HCT116 (cell line): ENCODE results near the gene PKMYT1. TPM values are rescaled to one million over a fixed set of nuclear protein-coding genes. Genes with fewer than 3 reads are reported as not detected.

ENCODE experiments used
- ATAC-seq: fragments of 200-7000 bp; cut with Tn5 transposase; 2 replicates; pipeline ENCODE4 v1.9.1; 2020; ENCODE audit warnings: mild to moderate bottlenecking, moderate library complexity
- BruUV-seq: library from RNA; stranded (reverse); fragments of 400-500 nt; replicated peaks from 2 replicates; lab custom pipeline; 2021; lab: Mats Ljungman, UMichigan
- CTCF ChIA-PET: fragments of 300-600 bp; sonication (Branson Sonifier 250); formaldehyde crosslinking; loops from one replicate; lab custom pipeline; 2021; ENCODE audit warnings: antibody characterized with exemption; lab: Charles Lee
- POLR2A ChIA-PET: fragments of 300-600, 350-600 bp; sonication (Branson Sonifier 250); formaldehyde crosslinking; loops from one replicate; lab custom pipeline; 2021; ENCODE audit warnings: antibody characterized with exemption; lab: Charles Lee
- RAD21 ChIA-PET, 2 experiments: fragments of 300-600 bp; sonication (Branson Sonifier 250); formaldehyde crosslinking; loops; one replicate each; lab custom pipeline; 2023; ENCODE audit warnings: low total read pairs in 2 of 2; ENCODE audit not compliant: uncharacterized antibody in 2 of 2, unreplicated experiment in 2 of 2, low non-redundant PET in 1 of 2; lab: Charles Lee
- DNase-seq: peaks from one replicate; pipeline ENCODE4 v3.0.0-alpha.2; 2010; ENCODE audit warnings: low read depth, low spot score
- H2AFZ ChIP-seq: fragments of 200-600 bp; shearing (Covaris generic), sonication (generic); 2 replicates; pipeline ENCODE4 v1.6.1; 2017; ENCODE audit warnings: low read depth, mixed run types, mixed read lengths, antibody characterized with exemption, low read length; ENCODE audit not compliant: poor library complexity, severe bottlenecking
- H3K27ac ChIP-seq: 2 replicates; pipeline ENCODE4 v1.5.1; 2012; ENCODE audit warnings: low read depth, low read length
- H3K27me3 ChIP-seq: fragments of 200-600 bp; sonication (generic); 2 replicates; pipeline ENCODE4 v1.6.1; 2016; ENCODE audit warnings: mixed run types, low read length, mixed read lengths; ENCODE audit not compliant: insufficient read depth
- H3K36me3 ChIP-seq, 2 experiments: fragments of 200-500 bp in 1 of 2; fragments of 200-600 bp in 1 of 2; sonication (Bioruptor generic) in 1 of 2; sonication (generic) in 1 of 2; 2 replicates each; pipeline versions ENCODE4 v1.5.1 to v1.6.1; 2014 to 2016; ENCODE audit warnings: low read length in 2 of 2, inconsistent platforms in 1 of 2, mixed read lengths in 1 of 2, mixed run types in 1 of 2; ENCODE audit not compliant: insufficient read depth in 2 of 2, control insufficient read depth in 1 of 2
- H3K4me1 ChIP-seq, 2 experiments: fragments of 200-600 bp in 1 of 2; sonication (generic) in 1 of 2; 2 replicates each; pipeline versions ENCODE4 v1.5.1 to v1.6.1; 2012 to 2017; ENCODE audit warnings: low read length in 2 of 2, inconsistent platforms in 1 of 2, mild to moderate bottlenecking in 1 of 2, mixed read lengths in 1 of 2, mixed run types in 1 of 2, moderate library complexity in 1 of 2; ENCODE audit not compliant: insufficient read depth in 2 of 2, control insufficient read depth in 1 of 2
- H3K4me2 ChIP-seq: fragments of 200-600 bp; sonication (generic); 2 replicates; pipeline ENCODE4 v1.6.1; 2017; ENCODE audit warnings: mixed run types, low read length, mixed read lengths
- H3K4me3 ChIP-seq, 2 experiments: fragments of 200-600 bp in 1 of 2; sonication (generic) in 1 of 2; replicated peaks in 1 of 2; 2 replicates each; pipeline ENCODE4 v1.5.1; 2011 to 2016; ENCODE audit warnings: low read length in 2 of 2, control low read depth in 1 of 2, low read depth in 1 of 2, mild to moderate bottlenecking in 1 of 2, mixed read lengths in 1 of 2, mixed run types in 1 of 2
- H3K79me2 ChIP-seq: fragments of 200-600 bp; sonication (generic); 2 replicates; pipeline ENCODE4 v1.6.1; 2017; ENCODE audit warnings: mild to moderate bottlenecking, mixed run types, low read length, moderate library complexity, mixed read lengths; ENCODE audit not compliant: insufficient read depth
- H3K9ac ChIP-seq: fragments of 200-600 bp; sonication (generic); 2 replicates; pipeline ENCODE4 v1.6.1; 2016; ENCODE audit warnings: low read length, mixed read lengths
- H3K9me2 ChIP-seq: fragments of 200-600 bp; sonication (generic), shearing (Covaris generic); 2 replicates; pipeline ENCODE4 v1.6.1; 2017; ENCODE audit warnings: mixed run types, mild to moderate bottlenecking, moderate library complexity; ENCODE audit not compliant: insufficient read depth
- H3K9me3 ChIP-seq, 2 experiments: fragments of 200-500 bp in 1 of 2; fragments of 200-600 bp in 1 of 2; sonication (Bioruptor generic) in 1 of 2; sonication (generic) in 1 of 2; 2 replicates each; pipeline ENCODE4 v1.6.1; 2014 to 2017; ENCODE audit warnings: low read length in 2 of 2, mixed read lengths in 2 of 2, inconsistent platforms in 1 of 2, low read depth in 1 of 2, mild to moderate bottlenecking in 1 of 2, mixed run types in 1 of 2, moderate library complexity in 1 of 2; ENCODE audit not compliant: control insufficient read depth in 1 of 2, insufficient read depth in 1 of 2
- H4K20me1 ChIP-seq: fragments of 200-600 bp; sonication (generic), shearing (Covaris generic); 2 replicates; pipeline ENCODE4 v1.6.1; 2017; ENCODE audit warnings: mixed run types, mild to moderate bottlenecking, moderate library complexity; ENCODE audit not compliant: insufficient read depth
- CEBPB ChIP-seq: IDR thresholded peaks from 2 replicates; pipeline ENCODE4 v1.6.1; 2012; ENCODE audit warnings: low read depth
- FOSL1 ChIP-seq: IDR thresholded peaks from 2 replicates; pipeline ENCODE4 v1.6.1; 2012; ENCODE audit warnings: low read depth
- RAD21 ChIP-seq: IDR thresholded peaks from 2 replicates; pipeline ENCODE4 v1.6.1; 2012; ENCODE audit warnings: low read depth, mild to moderate bottlenecking
- SP1 ChIP-seq: IDR thresholded peaks from 2 replicates; pipeline ENCODE4 v1.6.1; 2012; ENCODE audit warnings: low read depth
- YY1 ChIP-seq: IDR thresholded peaks from 2 replicates; pipeline ENCODE4 v1.6.1; 2011; ENCODE audit warnings: low read length, low read depth, moderate library complexity, mild to moderate bottlenecking; ENCODE audit not compliant: insufficient replicate concordance; ENCODE audit errors: extremely low read depth
- ZFX ChIP-seq: fragments of 450-650 bp; IDR thresholded peaks from 2 replicates; pipeline ENCODE4 v1.6.1; 2017
- intact Hi-C: fragments of 100-400 bp; cut with micrococcal nuclease; formaldehyde crosslinking; loops from 2 replicates; pipeline ENCODE4 v1.10.0; 2022
- total RNA-seq: library from RNA; stranded (reverse); gene quantifications from one replicate; pipeline ENCODE4 v1.2.1, GENCODE V29; 2021; ENCODE audit not compliant: unreplicated experiment
- TF ChIP-seq, protein P1 (sequence below): IDR thresholded peaks from 2 replicates; pipeline ENCODE4 v1.6.1; 2011; ENCODE audit warnings: mild to moderate bottlenecking, low read length, moderate library complexity; ENCODE audit not compliant: insufficient replicate concordance; ENCODE audit errors: extremely low read depth
- TF ChIP-seq, protein P2 (sequence below): IDR thresholded peaks from 2 replicates; pipeline ENCODE4 v1.6.1; 2012; ENCODE audit warnings: low read depth

Gene PKMYT1
- total RNA-seq, 1 experiment from 2014 or later = 104 TPM

GRCh38 chr16:2966808-2967191, 13.4 kb downstream of the PKMYT1 start:
- H3K4me3 ChIP-seq = no peak overlapping the region
- H3K36me3 ChIP-seq = no peaks in the 10 kb centered on the region; a peak in 1 of 4 replicates
- CTCF ChIA-PET = no interaction called here
- intact Hi-C loops = no loop called here
- TF ChIP-seq CEBPB (no peak), FOSL1 (no peak), SP1 (no peak), YY1 (no peak), RAD21 (no peak), ZFX (no peak)
- TF ChIP-seq, protein P1, sequence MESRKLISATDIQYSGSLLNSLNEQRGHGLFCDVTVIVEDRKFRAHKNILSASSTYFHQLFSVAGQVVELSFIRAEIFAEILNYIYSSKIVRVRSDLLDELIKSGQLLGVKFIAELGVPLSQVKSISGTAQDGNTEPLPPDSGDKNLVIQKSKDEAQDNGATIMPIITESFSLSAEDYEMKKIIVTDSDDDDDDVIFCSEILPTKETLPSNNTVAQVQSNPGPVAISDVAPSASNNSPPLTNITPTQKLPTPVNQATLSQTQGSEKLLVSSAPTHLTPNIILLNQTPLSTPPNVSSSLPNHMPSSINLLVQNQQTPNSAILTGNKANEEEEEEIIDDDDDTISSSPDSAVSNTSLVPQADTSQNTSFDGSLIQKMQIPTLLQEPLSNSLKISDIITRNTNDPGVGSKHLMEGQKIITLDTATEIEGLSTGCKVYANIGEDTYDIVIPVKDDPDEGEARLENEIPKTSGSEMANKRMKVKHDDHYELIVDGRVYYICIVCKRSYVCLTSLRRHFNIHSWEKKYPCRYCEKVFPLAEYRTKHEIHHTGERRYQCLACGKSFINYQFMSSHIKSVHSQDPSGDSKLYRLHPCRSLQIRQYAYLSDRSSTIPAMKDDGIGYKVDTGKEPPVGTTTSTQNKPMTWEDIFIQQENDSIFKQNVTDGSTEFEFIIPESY = no peak
- TF ChIP-seq, protein P2, sequence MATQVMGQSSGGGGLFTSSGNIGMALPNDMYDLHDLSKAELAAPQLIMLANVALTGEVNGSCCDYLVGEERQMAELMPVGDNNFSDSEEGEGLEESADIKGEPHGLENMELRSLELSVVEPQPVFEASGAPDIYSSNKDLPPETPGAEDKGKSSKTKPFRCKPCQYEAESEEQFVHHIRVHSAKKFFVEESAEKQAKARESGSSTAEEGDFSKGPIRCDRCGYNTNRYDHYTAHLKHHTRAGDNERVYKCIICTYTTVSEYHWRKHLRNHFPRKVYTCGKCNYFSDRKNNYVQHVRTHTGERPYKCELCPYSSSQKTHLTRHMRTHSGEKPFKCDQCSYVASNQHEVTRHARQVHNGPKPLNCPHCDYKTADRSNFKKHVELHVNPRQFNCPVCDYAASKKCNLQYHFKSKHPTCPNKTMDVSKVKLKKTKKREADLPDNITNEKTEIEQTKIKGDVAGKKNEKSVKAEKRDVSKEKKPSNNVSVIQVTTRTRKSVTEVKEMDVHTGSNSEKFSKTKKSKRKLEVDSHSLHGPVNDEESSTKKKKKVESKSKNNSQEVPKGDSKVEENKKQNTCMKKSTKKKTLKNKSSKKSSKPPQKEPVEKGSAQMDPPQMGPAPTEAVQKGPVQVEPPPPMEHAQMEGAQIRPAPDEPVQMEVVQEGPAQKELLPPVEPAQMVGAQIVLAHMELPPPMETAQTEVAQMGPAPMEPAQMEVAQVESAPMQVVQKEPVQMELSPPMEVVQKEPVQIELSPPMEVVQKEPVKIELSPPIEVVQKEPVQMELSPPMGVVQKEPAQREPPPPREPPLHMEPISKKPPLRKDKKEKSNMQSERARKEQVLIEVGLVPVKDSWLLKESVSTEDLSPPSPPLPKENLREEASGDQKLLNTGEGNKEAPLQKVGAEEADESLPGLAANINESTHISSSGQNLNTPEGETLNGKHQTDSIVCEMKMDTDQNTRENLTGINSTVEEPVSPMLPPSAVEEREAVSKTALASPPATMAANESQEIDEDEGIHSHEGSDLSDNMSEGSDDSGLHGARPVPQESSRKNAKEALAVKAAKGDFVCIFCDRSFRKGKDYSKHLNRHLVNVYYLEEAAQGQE = no peak
- TF ChIP-seq, all 23 proteins: peak for 0
- Histone ChIP-seq H3K9ac (no peak overlapping the region), H2AFZ (no peak overlapping the region), H3K27ac (no peak overlapping the region), H4K20me1 (no peaks in the 10 kb centered on the region), H3K27me3 (no peaks in the 10 kb centered on the region), H3K4me1 (peaks cover 24 to 67% of the 10 kb centered on the region in 2 experiments), H3K9me3 (no peaks in the 10 kb centered on the region), H3K9me2 (no peaks in the 10 kb centered on the region), H3K79me2 (peaks cover 18% of the 10 kb centered on the region), H3K4me2 (no peak overlapping the region)
- no peak for DNase-seq
- BruUV-seq = no TSS peak
- RAD21 ChIA-PET = no interaction called here
- POLR2A ChIA-PET = no interaction called here
- ATAC-seq = no peak
